Measurements from ENCODE around the gene DBT. TPM values are rescaled to one million over a fixed set of nuclear protein-coding genes. Genes with fewer than 3 reads are reported as not detected.

DBT gene
- total and polyA plus RNA-seq, 10 of the 15 experiments (the other 5 are each of a cell fraction or from before 2014, with no cell fraction given): 2.1 to 15.9 (median 6.9) TPM

DNA sequence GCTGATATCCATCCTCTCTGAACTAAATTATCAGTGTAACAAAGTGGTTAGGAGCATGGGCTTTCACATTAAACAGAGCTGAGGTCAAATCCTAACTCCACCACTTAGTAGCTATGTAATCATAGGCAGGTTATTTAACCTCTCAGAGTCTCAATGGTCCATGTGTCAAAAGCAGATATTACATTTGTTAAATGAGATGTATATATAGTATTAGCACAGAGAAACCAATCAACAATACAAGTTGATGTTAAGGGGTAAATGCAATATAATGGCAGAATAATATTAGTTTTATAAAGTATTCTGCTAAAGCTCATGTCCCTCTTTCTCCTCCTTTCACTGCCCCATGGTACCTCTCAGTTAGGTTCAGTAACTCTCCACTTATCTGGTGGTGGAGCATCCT, 27.2 kb downstream of the DBT start (continued):
- TF ChIP-seq CREM (IDR thresholded peaks at IDR 0.05; ENCODE audit: low read depth) (no peak), LARP7 (IDR thresholded peaks at IDR 0.05) (no peak), POLR2AphosphoS2 (IDR thresholded peaks at IDR 0.05; ENCODE audit: low read depth, low read length) (no peak), ESRRA (IDR thresholded peaks at IDR 0.05; ENCODE audit: low read length) (no peak)

GRCh38 chr1:100219883-100220282, 29.8 kb downstream of the DBT start:
- Histone ChIP-seq H3K27me3 (replicated peaks in 1 of 2; ENCODE audit: control insufficient read depth in 2 of 2, insufficient read depth in 2 of 2, low read length in 1 of 2) (no peaks in the 10 kb centered on the region), H3K9ac (ENCODE audit: control insufficient read depth, insufficient read depth, low read length) (no peak overlapping the region), H3K4me2 (ENCODE audit: control insufficient read depth, insufficient read depth) (no peak overlapping the region), H3K27ac (ENCODE audit: control insufficient read depth, insufficient read depth) (no peak overlapping the region), H3K4me3 (no peak overlapping the region), H3K4me1 (ENCODE audit: control insufficient read depth, insufficient read depth, low read length) (no peaks in the 10 kb centered on the region), H3K79me2 (ENCODE audit: control insufficient read depth, insufficient read depth, low read length) (no peaks in the 10 kb centered on the region), H2AFZ (ENCODE audit: control insufficient read depth, low read depth, low read length) (no peak overlapping the region), H3K36me3 (ENCODE audit: control insufficient read depth in 2 of 2, insufficient read depth in 2 of 2, low read length in 1 of 2) (no peaks in the 10 kb centered on the region; a peak in 1 of 4 replicates), H4K20me1 (ENCODE audit: control insufficient read depth, insufficient read depth) (no peaks in the 10 kb centered on the region), H3K9me3 (replicated peaks; ENCODE audit: control insufficient read depth, insufficient read depth, low read length) (no peaks in the 10 kb centered on the region)
- BruUV-seq (replicated peaks): no TSS peak
- POLR2A ChIA-PET: no interaction called here
- SMC1A ChIA-PET (ENCODE audit: uncharacterized antibody, unreplicated experiment): no interaction called here
- in situ Hi-C loops (cut with MboI): no loop called here
- FAIRE-seq (no peak), DNase-seq (ENCODE audit: low read depth, low spot score) (no peak), ATAC-seq (no peak)
- CTCF ChIA-PET: no interaction called here
- RAD21 ChIA-PET (ENCODE audit: unreplicated experiment): no interaction called here
- 90% methylated on average over 2 of the region's 2 CpGs for WGBS (ENCODE audit: insufficient coverage, insufficient replicate concordance, low lambda C conversion rate, missing lambda C conversion rate)
- intact Hi-C loops (cut with micrococcal nuclease; ENCODE audit: unreplicated experiment): no loop called here
- TF ChIP-seq, protein P1, sequence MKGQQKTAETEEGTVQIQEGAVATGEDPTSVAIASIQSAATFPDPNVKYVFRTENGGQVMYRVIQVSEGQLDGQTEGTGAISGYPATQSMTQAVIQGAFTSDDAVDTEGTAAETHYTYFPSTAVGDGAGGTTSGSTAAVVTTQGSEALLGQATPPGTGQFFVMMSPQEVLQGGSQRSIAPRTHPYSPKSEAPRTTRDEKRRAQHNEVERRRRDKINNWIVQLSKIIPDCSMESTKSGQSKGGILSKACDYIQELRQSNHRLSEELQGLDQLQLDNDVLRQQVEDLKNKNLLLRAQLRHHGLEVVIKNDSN (IDR thresholded peaks at IDR 0.05; ENCODE audit: borderline replicate concordance, extremely low read length, insufficient read depth, low read depth, low read length): no peak
- TF ChIP-seq IRF3 (IDR thresholded peaks at IDR 0.05) (no peak), RFX5 (IDR thresholded peaks at IDR 0.05; ENCODE audit: low read depth, low read length) (no peak), RUNX3 (IDR thresholded peaks at IDR 0.05; ENCODE audit: low read length) (no peak), YBX1 (IDR thresholded peaks at IDR 0.05) (no peak), SPI1 (IDR thresholded peaks at IDR 0.05; ENCODE audit: borderline replicate concordance, insufficient read depth, low read depth, low read length) (no peak)
